Epithelial cell of proximal tubule (primary cell): ENCODE data around the gene ACAD9. TPM values are rescaled to one million over a fixed set of nuclear protein-coding genes. Genes with fewer than 3 reads are reported as not detected.
"Not testable (repeated sequence)": the region's sequence is repeated elsewhere in the genome, so short reads cannot be mapped to it uniquely, and the experiment has no call there.

Source experiments
- DNase-seq: peaks from one replicate; pipeline ENCODE4 v3.0.0-alpha.2; 2011; ENCODE audit warnings: low read depth
- H3K4me3 ChIP-seq: 2 replicates; pipeline ENCODE4 v1.5.1; 2011; ENCODE audit warnings: low read depth, mild to moderate bottlenecking, low read length
- CTCF ChIP-seq: conservative IDR thresholded peaks from 2 replicates; pipeline ENCODE4 v1.5.1; 2012; ENCODE audit warnings: low read depth, mild to moderate bottlenecking, low read length
- total RNA-seq: library from RNA; depleted of rRNA; stranded (reverse); fragments of >200 nt; gene quantifications from 2 replicates; pipeline ENCODE4 v1.2.3, GENCODE V29; 2015

ACAD9 gene
- total RNA-seq, 1 donor from 2014 or later = 42.8 TPM

- no peak for TF ChIP-seq CTCF
- no peak overlapping the region for H3K4me3 ChIP-seq
- no peak for DNase-seq
These were observed 30.6 kb downstream of the ACAD9 start for GRCh38 chr3:128910006-128910405.

GRCh38 chr3:128911911-128912310, 32.5 kb downstream of the ACAD9 start:
- no peak for DNase-seq
- TF ChIP-seq CTCF = no peak
- no peak overlapping the region for H3K4me3 ChIP-seq

- H3K4me3 ChIP-seq = no peak overlapping the region
- DNase-seq = no peak
- TF ChIP-seq CTCF = no peak
These were observed 35.7 kb downstream of the ACAD9 start for GRCh38 chr3:128914966-128915645.

GRCh38 chr3:128917291-128917690, 37.9 kb downstream of the ACAD9 start:
- TF ChIP-seq CTCF = peak; percentile 6
- no peak overlapping the region for H3K4me3 ChIP-seq
- no peak for DNase-seq

- DNase-seq = no peak
- H3K4me3 ChIP-seq = no peak overlapping the region
- TF ChIP-seq CTCF = no peak
These were observed 40.6 kb downstream of the ACAD9 start for GRCh38 chr3:128919988-128920387.

GRCh38 chr3:128922804-128923459, 43.5 kb downstream of the ACAD9 start:
- TF ChIP-seq CTCF = no peak
- no peak overlapping the region for H3K4me3 ChIP-seq

GRCh38 chr3:128923576-128923975, 44.2 kb downstream of the ACAD9 start:
- H3K4me3 ChIP-seq = no peak overlapping the region
- TF ChIP-seq CTCF = no peak
- no peak for DNase-seq

More at GRCh38 chr3:128922804-128923459, 43.5 kb downstream of the ACAD9 start:
- no peak for DNase-seq

- H3K4me3 ChIP-seq, DNase-seq: not testable (repeated sequence)
These were observed 44.6 kb downstream of the ACAD9 start for GRCh38 chr3:128923986-128924385.
